SU-DHL-6 (cell line): ENCODE measurements around the gene FSIP2.

Source experiments
- H2AFZ ChIP-seq: fragments of 200-600 bp; sonication (generic); 2 replicates; pipeline ENCODE4 v1.6.1; 2014; ENCODE audit warnings: low read depth, mild to moderate bottlenecking, moderate library complexity, mixed read lengths, antibody characterized with exemption, low read length; ENCODE audit not compliant: severe bottlenecking
- H3F3A ChIP-seq: fragments of 200-600 bp; shearing (Covaris generic); 2 replicates; pipeline ENCODE4 v1.6.0; 2016; ENCODE audit warnings: antibody characterized with exemption, mild to moderate bottlenecking; ENCODE audit not compliant: insufficient read depth
- H3K27ac ChIP-seq: fragments of 200-600 bp; sonication (generic); 2 replicates; pipeline ENCODE4 v1.5.1; 2016; ENCODE audit warnings: low read depth, mild to moderate bottlenecking, low read length, moderate library complexity, mixed read lengths
- H3K27me3 ChIP-seq: fragments of 200-600 bp; sonication (generic), shearing (Covaris generic); 2 replicates; pipeline ENCODE4 v1.6.0; 2014; ENCODE audit warnings: mild to moderate bottlenecking, low read length
- H3K36me3 ChIP-seq: fragments of 200-600 bp; sonication (generic); 2 replicates; pipeline ENCODE4 v1.6.1; 2014; ENCODE audit warnings: mild to moderate bottlenecking, low read length, mixed read lengths
- H3K4me2 ChIP-seq: fragments of 300-600, 200-600 bp; shearing (Covaris generic), sonication (generic); 2 replicates; pipeline ENCODE4 v1.6.0; 2014; ENCODE audit warnings: low read length, low read depth, mild to moderate bottlenecking; ENCODE audit not compliant: poor library complexity, severe bottlenecking
- H3K4me3 ChIP-seq: fragments of 200-600 bp; sonication (generic); 2 replicates; pipeline ENCODE4 v1.5.1; 2014; ENCODE audit warnings: antibody characterized with exemption, low read length, mild to moderate bottlenecking, mixed read lengths; ENCODE audit not compliant: insufficient read depth, poor library complexity, severe bottlenecking
- H3K79me2 ChIP-seq: fragments of 200-600 bp; sonication (generic); 2 replicates; pipeline ENCODE4 v1.6.1; 2014; ENCODE audit warnings: mild to moderate bottlenecking, low read length, moderate library complexity; ENCODE audit not compliant: insufficient read depth
- H3K9ac ChIP-seq: fragments of 200-600 bp; sonication (generic); 2 replicates; pipeline ENCODE4 v1.7.0; 2014; ENCODE audit warnings: mild to moderate bottlenecking, low read length
- H3K9me2 ChIP-seq: fragments of 200-600 bp; sonication (generic); replicated peaks from 2 replicates; pipeline ENCODE4 v1.6.1; 2014; ENCODE audit warnings: low read length; ENCODE audit not compliant: insufficient read depth
- H3K9me3 ChIP-seq: fragments of 200-600 bp; sonication (generic); 2 replicates; pipeline ENCODE4 v1.6.1; 2014; ENCODE audit warnings: low read length, mixed read lengths; ENCODE audit not compliant: insufficient read depth
- H4K20me1 ChIP-seq: fragments of 200-600 bp; sonication (generic); 2 replicates; pipeline ENCODE4 v1.6.1; 2014; ENCODE audit warnings: low read depth, mild to moderate bottlenecking, antibody characterized with exemption, low read length, moderate library complexity, mixed read lengths
- CTCF ChIP-seq: fragments of 200-600 bp; sonication (generic); IDR thresholded peaks from one replicate; pipeline ENCODE4 v1.5.1; 2017; ENCODE audit warnings: antibody characterized with exemption, mild to moderate bottlenecking, low read length, moderate library complexity; ENCODE audit not compliant: insufficient read depth, poor library complexity, severe bottlenecking
- EZH2phosphoT487 ChIP-seq: fragments of 200-600 bp; sonication (generic), shearing (Covaris generic); conservative IDR thresholded peaks from 2 replicates; pipeline ENCODE4 v1.6.1; 2018; ENCODE audit warnings: mild to moderate bottlenecking, antibody characterized with exemption, low read length, moderate library complexity, mixed read lengths

Gene FSIP2

GRCh38 chr2:185793532-185794345 is 55.1 kb downstream of the FSIP2 start:
- H3K4me2 ChIP-seq, result no peak overlapping the region
- no peaks in the 10 kb centered on the region for H3K36me3 ChIP-seq
- no peaks in the 10 kb centered on the region for H3K27me3 ChIP-seq
- no peaks in the 10 kb centered on the region for H4K20me1 ChIP-seq
- no peak for TF ChIP-seq EZH2phosphoT487
- no peak for TF ChIP-seq CTCF
- H3K9me2 ChIP-seq, result no peaks in the 10 kb centered on the region
- no peaks in the 10 kb centered on the region for H3K9me3 ChIP-seq
- H3K27ac ChIP-seq, result no peak overlapping the region
- H3K9ac ChIP-seq, result no peak overlapping the region
- no peak overlapping the region for H2AFZ ChIP-seq
- H3K79me2 ChIP-seq, result no peaks in the 10 kb centered on the region
- no peaks in the 10 kb centered on the region for H3F3A ChIP-seq
- no peak overlapping the region for H3K4me3 ChIP-seq

- Histone ChIP-seq H2AFZ (no peak overlapping the region), H3F3A (no peaks in the 10 kb centered on the region), H3K27me3 (no peaks in the 10 kb centered on the region), H3K9ac (no peak overlapping the region), H3K9me2 (no peaks in the 10 kb centered on the region), H3K36me3 (no peaks in the 10 kb centered on the region), H3K79me2 (no peaks in the 10 kb centered on the region), H3K4me3 (no peak overlapping the region), H3K27ac (no peak overlapping the region), H4K20me1 (no peaks in the 10 kb centered on the region), H3K4me2 (no peak overlapping the region), H3K9me3 (no peaks in the 10 kb centered on the region)
- TF ChIP-seq CTCF (no peak), EZH2phosphoT487 (no peak)
Observed at GRCh38 chr2:185796758-185797157, 58.2 kb downstream of the FSIP2 start.

GRCh38 chr2:185802926-185803325 is 64.3 kb downstream of the FSIP2 start:
- no peak overlapping the region for H3K4me2 ChIP-seq
- no peak for TF ChIP-seq EZH2phosphoT487
- no peak for TF ChIP-seq CTCF

More at GRCh38 chr2:185802926-185803325, 64.3 kb downstream of the FSIP2 start:
- H3K9me2 ChIP-seq, result no peaks in the 10 kb centered on the region
- H4K20me1 ChIP-seq, result no peaks in the 10 kb centered on the region
- no peaks in the 10 kb centered on the region for H3F3A ChIP-seq
- no peak overlapping the region for H3K27ac ChIP-seq
- no peaks in the 10 kb centered on the region for H3K79me2 ChIP-seq
- no peaks in the 10 kb centered on the region for H3K9me3 ChIP-seq
- H2AFZ ChIP-seq, result no peak overlapping the region
- no peak overlapping the region for H3K4me3 ChIP-seq
- no peaks in the 10 kb centered on the region for H3K27me3 ChIP-seq
- H3K36me3 ChIP-seq, result no peaks in the 10 kb centered on the region
- H3K9ac ChIP-seq, result no peak overlapping the region
